GM12878 (cell line): ENCODE data around the gene PROX2. TPM values are rescaled to one million over a fixed set of nuclear protein-coding genes. Genes with fewer than 3 reads are reported as not detected.

Source experiments
- ATAC-seq: fragments of 200-7000 bp; cut with Tn5 transposase; 3 replicates; pipeline ENCODE4 v1.9.1; 2020; ENCODE audit warnings: mild to moderate bottlenecking, moderate library complexity
- BruUV-seq: library from RNA; stranded (reverse); fragments of 400-500 nt; replicated peaks from 2 replicates; lab custom pipeline; 2021; lab: Mats Ljungman, UMichigan
- CTCF ChIA-PET: fragments of 300-600 bp; sonication (Branson Sonifier 250); formaldehyde crosslinking; extraction: SDS; loops from one replicate; lab custom pipeline; 2021; ENCODE audit warnings: inconsistent platforms; lab: Yijun Ruan, JAX
- POLR2A ChIA-PET: fragments of 350-600 bp; formaldehyde crosslinking; extraction: SDS; loops from one replicate; lab custom pipeline; 2021; ENCODE audit warnings: inconsistent platforms; lab: Charles Lee
- RAD21 ChIA-PET: fragments of 300-600 bp; sonication (Branson Sonifier 250); formaldehyde crosslinking; loops from one replicate; lab custom pipeline; 2023; ENCODE audit warnings: antibody characterized with exemption; ENCODE audit not compliant: unreplicated experiment; lab: Charles Lee
- SMC1A ChIA-PET: fragments of 300-600 bp; sonication (Branson Sonifier 250); formaldehyde crosslinking; loops from one replicate; lab custom pipeline; 2023; ENCODE audit not compliant: unreplicated experiment, uncharacterized antibody; lab: Charles Lee
- DNase-seq: peaks from one replicate; pipeline ENCODE4 v3.0.0-alpha.2; 2011; ENCODE audit warnings: low read depth, low spot score
- FAIRE-seq: peaks from 3 replicates; lab custom pipeline; 2011; peaks lifted over from hg19 to GRCh38; lab: Jason Lieb, UNC
- H2AFZ ChIP-seq: 2 replicates; pipeline ENCODE4 v1.6.0; 2011; ENCODE audit warnings: low read depth, low read length, control low read depth; ENCODE audit not compliant: control insufficient read depth
- H3K27ac ChIP-seq: 2 replicates; pipeline ENCODE4 v1.5.1; 2011; ENCODE audit warnings: control low read depth; ENCODE audit not compliant: control insufficient read depth, insufficient read depth
- H3K27me3 ChIP-seq, 2 experiments: replicated peaks in 1 of 2; 2 replicates each; pipeline versions ENCODE4 v1.6.0 to v1.6.1; 2011; ENCODE audit warnings: low read length in 1 of 2; ENCODE audit not compliant: control insufficient read depth in 2 of 2, insufficient read depth in 2 of 2
- H3K36me3 ChIP-seq, 2 experiments: 2 replicates each; pipeline ENCODE4 v1.5.1; 2011; ENCODE audit warnings: low read length in 1 of 2; ENCODE audit not compliant: control insufficient read depth in 2 of 2, insufficient read depth in 2 of 2
- H3K4me1 ChIP-seq: 2 replicates; pipeline ENCODE4 v1.6.1; 2011; ENCODE audit warnings: mild to moderate bottlenecking, low read length, moderate library complexity, mixed read lengths; ENCODE audit not compliant: control insufficient read depth, insufficient read depth
- H3K4me2 ChIP-seq: 2 replicates; pipeline ENCODE4 v1.6.0; 2011; ENCODE audit warnings: control low read depth; ENCODE audit not compliant: control insufficient read depth, insufficient read depth
- H3K4me3 ChIP-seq: fragments of 200-600 bp; sonication (generic); 2 replicates; pipeline ENCODE4 v1.5.1; 2016
- H3K79me2 ChIP-seq: 2 replicates; pipeline ENCODE4 v1.6.0; 2011; ENCODE audit warnings: low read length; ENCODE audit not compliant: control insufficient read depth, insufficient read depth
- H3K9ac ChIP-seq: 2 replicates; pipeline ENCODE4 v1.8.0; 2011; ENCODE audit warnings: low read length, control low read depth, mixed read lengths; ENCODE audit not compliant: control insufficient read depth, insufficient read depth
- H3K9me3 ChIP-seq: replicated peaks from 3 replicates; pipeline ENCODE4 v1.5.1; 2011; ENCODE audit warnings: mild to moderate bottlenecking, low read length; ENCODE audit not compliant: control insufficient read depth, insufficient read depth
- H4K20me1 ChIP-seq: 2 replicates; pipeline ENCODE4 v1.6.0; 2011; ENCODE audit not compliant: control insufficient read depth, insufficient read depth
- ATF3 ChIP-seq: IDR thresholded peaks from 2 replicates; pipeline ENCODE4 v1.6.1; 2011; ENCODE audit warnings: low read depth, mild to moderate bottlenecking, low read length, moderate library complexity, borderline replicate concordance; ENCODE audit errors: extremely low read depth
- ATF7 ChIP-seq: fragments of 450-650 bp; IDR thresholded peaks from 2 replicates; pipeline ENCODE4 v1.6.1; 2016; ENCODE audit warnings: low read depth, mild to moderate bottlenecking
- EP300 ChIP-seq, 2 experiments: fragments of 150-350 bp in 1 of 2; IDR thresholded peaks; 2 replicates each; pipeline ENCODE4 v1.6.1; 2011 to 2012; ENCODE audit warnings: low read depth in 2 of 2, low read length in 2 of 2, borderline replicate concordance in 1 of 2, improper control_type of control experiment in 1 of 2, inconsistent platforms in 1 of 2; ENCODE audit not compliant: control insufficient read depth in 1 of 2
- HCFC1 ChIP-seq: fragments of 150-350 bp; IDR thresholded peaks from 2 replicates; pipeline ENCODE4 v1.6.1; 2014; ENCODE audit warnings: low read length
- HDAC6 ChIP-seq: fragments of 200-600 bp; sonication (generic); IDR thresholded peaks from one replicate; pipeline ENCODE4 v1.8.0; 2017; ENCODE audit warnings: antibody characterized with exemption; ENCODE audit not compliant: unreplicated experiment
- HDGF ChIP-seq: fragments of 450-650 bp; IDR thresholded peaks from 2 replicates; pipeline ENCODE4 v1.6.1; 2016; ENCODE audit warnings: antibody characterized with exemption
- JUND ChIP-seq: IDR thresholded peaks from 2 replicates; pipeline ENCODE4 v1.6.1; 2012; ENCODE audit warnings: low read depth, mild to moderate bottlenecking, low read length, improper control_type of control experiment, moderate library complexity
- MTA3 ChIP-seq: IDR thresholded peaks from 2 replicates; pipeline ENCODE4 v1.6.1; 2012; ENCODE audit warnings: low read length, inconsistent platforms, borderline replicate concordance
- PRDM15 ChIP-seq: fragments of 450-650 bp; formaldehyde crosslinking; IDR thresholded peaks from 2 replicates; pipeline ENCODE4 v1.4.0; 2020; ENCODE audit warnings: mild to moderate bottlenecking, moderate library complexity
- RAD21 ChIP-seq: IDR thresholded peaks from 2 replicates; pipeline ENCODE4 v1.6.1; 2011; ENCODE audit warnings: mild to moderate bottlenecking, low read depth, low read length, moderate library complexity; ENCODE audit not compliant: insufficient read depth
- RB1 ChIP-seq: fragments of 450-650 bp; formaldehyde crosslinking; IDR thresholded peaks from 2 replicates; pipeline ENCODE4 v1.6.1; 2017; ENCODE audit warnings: mild to moderate bottlenecking, borderline replicate concordance
- SMAD5 ChIP-seq: IDR thresholded peaks from 2 replicates; pipeline ENCODE4 v1.6.1; 2016; ENCODE audit warnings: antibody characterized with exemption, low read depth
- SUPT20H ChIP-seq: IDR thresholded peaks from 2 replicates; pipeline ENCODE4 v1.6.1; 2011; ENCODE audit warnings: low read depth, mild to moderate bottlenecking, low read length, moderate library complexity, borderline replicate concordance; ENCODE audit not compliant: control insufficient read depth
- WGBS: methylation state at CpG from one replicate; pipeline ENCODE4 v1.1.6; 2016; ENCODE audit warnings: low lambda C conversion rate; ENCODE audit not compliant: insufficient replicate concordance, insufficient coverage; ENCODE audit errors: missing lambda C conversion rate; 5-methylcytosine and 5-hydroxymethylcytosine counted together
- in situ Hi-C: fragments of 300-500 bp; cut with MboI; formaldehyde crosslinking; loops from 9 replicates; pipeline ENCODE4 v1.14.3; 2018; ENCODE audit warnings: mixed read lengths
- intact Hi-C: fragments of 100-400 bp; cut with micrococcal nuclease; formaldehyde crosslinking; loops from one replicate; pipeline ENCODE4 v1.14.2; 2022; ENCODE audit not compliant: unreplicated experiment
- polyA plus RNA-seq, 11 experiments: library from polyadenylated mRNA; depleted of rRNA in 4 of 11; unstranded in 6 of 11; stranded (reverse) in 5 of 11; fragments of >200 nt; fragmentation: Nextera tagmentation in 4 of 11; fragmentation: Illumina TruSeq in 1 of 11; extraction: Ambion mirVana in 4 of 11; extraction: Trizol in 1 of 11; gene quantifications; 1 replicate in 1 of 11; 2 replicates in 10 of 11; pipeline versions ENCODE4 v1.2.1 to v1.2.3, GENCODE V29; 2011 to 2016; ENCODE audit warnings: inconsistent platforms in 2 of 11, missing spikeins in 2 of 11, low read depth in 1 of 11
- total RNA-seq, 4 experiments: library from RNA; depleted of rRNA in 3 of 4; stranded (reverse); fragments of >200 nt in 3 of 4; fragmentation: Illumina TruSeq in 1 of 4; extraction: Trizol in 1 of 4; gene quantifications; 2 replicates each; pipeline versions ENCODE4 v1.2.1 to v1.2.3, GENCODE V29; 2013 to 2021
- TF ChIP-seq, protein P1 (sequence below): fragments of 450-650 bp; IDR thresholded peaks from 2 replicates; pipeline ENCODE4 v1.6.1; 2017; ENCODE audit warnings: mild to moderate bottlenecking, low read depth, inconsistent platforms; ENCODE audit not compliant: poor library complexity, severe bottlenecking
- TF ChIP-seq, protein P2 (sequence below): IDR thresholded peaks from 2 replicates; pipeline ENCODE4 v1.6.1; 2012; ENCODE audit warnings: low read length, inconsistent platforms

Gene PROX2
- total and polyA plus RNA-seq, 10 of the 15 experiments (the other 5 are each of a cell fraction or from before 2014, with no cell fraction given) = 0.04 to 0.42 (median 0.19) TPM

- POLR2A ChIA-PET = interaction anchor here (0.5 to 0.6 kb wide), 2 partner anchors 106 to 312 kb away, joined by 3 read pairs; no protein-coding TSS in a partner anchor
- peak overlapping the region; percentile 60 for H3K4me2 ChIP-seq
- DNase-seq = no peak
- intact Hi-C loops (no loop called here), in situ Hi-C loops (no loop called here)
- no peaks in the 10 kb centered on the region for H3K9me3 ChIP-seq
- SMC1A ChIA-PET = interaction anchor here (0.7 to 3.4 kb wide), 8 partner anchors 10 to 119 kb away, joined by 3 to 11 read pairs (median 3); partner anchors contain the start of gene YLPM1
- CTCF ChIA-PET = interaction anchor here (0.6 to 10.6 kb wide), 8 partner anchors 10 to 227 kb away, joined by 3 to 106 read pairs (median 8); partner anchors contain the start of gene YLPM1
- 93% methylated on average over 1 of the region's 1 CpG for WGBS
- H3K36me3 ChIP-seq = no peaks in the 10 kb centered on the region; a peak in 1 of 4 replicates
- H2AFZ ChIP-seq = no peak overlapping the region
- FAIRE-seq = no peak
- no peaks in the 10 kb centered on the region for H4K20me1 ChIP-seq
- H3K9ac ChIP-seq = no peak overlapping the region
- H3K27me3 ChIP-seq = no peaks in the 10 kb centered on the region
- no peak for ATAC-seq
- H3K4me1 ChIP-seq = peaks cover 56% of the 10 kb centered on the region
- RAD21 ChIA-PET = interaction anchor here (0.7 to 2.4 kb wide), 8 partner anchors 14 to 227 kb away, joined by 3 to 7 read pairs (median 3); partner anchors contain the start of genes ACYP1 and YLPM1
- H3K27ac ChIP-seq = peak overlapping the region; percentile 60
- BruUV-seq = no TSS peak
- no peak overlapping the region for H3K4me3 ChIP-seq
- no peaks in the 10 kb centered on the region for H3K79me2 ChIP-seq
- no peak for TF ChIP-seq ATF3
- no peak for TF ChIP-seq EP300 (IDR thresholded peaks at IDR 0.05; ENCODE audit: borderline replicate concordance in 1 of 2, control insufficient read depth in 1 of 2, low read depth in 2 of 2, low read length in 2 of 2)
- TF ChIP-seq, protein P1, sequence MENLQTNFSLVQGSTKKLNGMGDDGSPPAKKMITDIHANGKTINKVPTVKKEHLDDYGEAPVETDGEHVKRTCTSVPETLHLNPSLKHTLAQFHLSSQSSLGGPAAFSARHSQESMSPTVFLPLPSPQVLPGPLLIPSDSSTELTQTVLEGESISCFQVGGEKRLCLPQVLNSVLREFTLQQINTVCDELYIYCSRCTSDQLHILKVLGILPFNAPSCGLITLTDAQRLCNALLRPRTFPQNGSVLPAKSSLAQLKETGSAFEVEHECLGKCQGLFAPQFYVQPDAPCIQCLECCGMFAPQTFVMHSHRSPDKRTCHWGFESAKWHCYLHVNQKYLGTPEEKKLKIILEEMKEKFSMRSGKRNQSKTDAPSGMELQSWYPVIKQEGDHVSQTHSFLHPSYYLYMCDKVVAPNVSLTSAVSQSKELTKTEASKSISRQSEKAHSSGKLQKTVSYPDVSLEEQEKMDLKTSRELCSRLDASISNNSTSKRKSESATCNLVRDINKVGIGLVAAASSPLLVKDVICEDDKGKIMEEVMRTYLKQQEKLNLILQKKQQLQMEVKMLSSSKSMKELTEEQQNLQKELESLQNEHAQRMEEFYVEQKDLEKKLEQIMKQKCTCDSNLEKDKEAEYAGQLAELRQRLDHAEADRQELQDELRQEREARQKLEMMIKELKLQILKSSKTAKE = no peak
- no peak for TF ChIP-seq RAD21
- TF ChIP-seq HCFC1 = no peak
- no peak for TF ChIP-seq MTA3
- TF ChIP-seq ATF7 = no peak
- TF ChIP-seq RB1 = no peak
- no peak for TF ChIP-seq PRDM15
- TF ChIP-seq, protein P2, sequence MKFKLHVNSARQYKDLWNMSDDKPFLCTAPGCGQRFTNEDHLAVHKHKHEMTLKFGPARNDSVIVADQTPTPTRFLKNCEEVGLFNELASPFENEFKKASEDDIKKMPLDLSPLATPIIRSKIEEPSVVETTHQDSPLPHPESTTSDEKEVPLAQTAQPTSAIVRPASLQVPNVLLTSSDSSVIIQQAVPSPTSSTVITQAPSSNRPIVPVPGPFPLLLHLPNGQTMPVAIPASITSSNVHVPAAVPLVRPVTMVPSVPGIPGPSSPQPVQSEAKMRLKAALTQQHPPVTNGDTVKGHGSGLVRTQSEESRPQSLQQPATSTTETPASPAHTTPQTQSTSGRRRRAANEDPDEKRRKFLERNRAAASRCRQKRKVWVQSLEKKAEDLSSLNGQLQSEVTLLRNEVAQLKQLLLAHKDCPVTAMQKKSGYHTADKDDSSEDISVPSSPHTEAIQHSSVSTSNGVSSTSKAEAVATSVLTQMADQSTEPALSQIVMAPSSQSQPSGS = peak; percentile 22; the same call in 1 of the 2 replicates
- no peak for TF ChIP-seq SMAD5
- TF ChIP-seq SUPT20H = no peak
- TF ChIP-seq HDAC6 = no peak
- no peak for TF ChIP-seq JUND
- no peak for TF ChIP-seq HDGF
These were observed 39.5 kb downstream of the PROX2 start for GRCh38 chr14:74836251-74836960.
